HCT116 (cell line): ENCODE data around the gene KRTAP4-1. TPM values are rescaled to one million over a fixed set of nuclear protein-coding genes. Genes with fewer than 3 reads are reported as not detected.

Source experiments
- ATAC-seq: fragments of 200-7000 bp; cut with Tn5 transposase; 2 replicates; pipeline ENCODE4 v1.9.1; 2020; ENCODE audit warnings: mild to moderate bottlenecking, moderate library complexity
- BruUV-seq: library from RNA; stranded (reverse); fragments of 400-500 nt; replicated peaks from 2 replicates; lab custom pipeline; 2021; lab: Mats Ljungman, UMichigan
- CTCF ChIA-PET: fragments of 300-600 bp; sonication (Branson Sonifier 250); formaldehyde crosslinking; loops from one replicate; lab custom pipeline; 2021; ENCODE audit warnings: antibody characterized with exemption; lab: Charles Lee
- POLR2A ChIA-PET: fragments of 300-600, 350-600 bp; sonication (Branson Sonifier 250); formaldehyde crosslinking; loops from one replicate; lab custom pipeline; 2021; ENCODE audit warnings: antibody characterized with exemption; lab: Charles Lee
- RAD21 ChIA-PET, 2 experiments: fragments of 300-600 bp; sonication (Branson Sonifier 250); formaldehyde crosslinking; loops; one replicate each; lab custom pipeline; 2023; ENCODE audit warnings: low total read pairs in 2 of 2; ENCODE audit not compliant: uncharacterized antibody in 2 of 2, unreplicated experiment in 2 of 2, low non-redundant PET in 1 of 2; lab: Charles Lee
- DNase-seq: peaks from one replicate; pipeline ENCODE4 v3.0.0-alpha.2; 2010; ENCODE audit warnings: low read depth, low spot score
- H2AFZ ChIP-seq: fragments of 200-600 bp; shearing (Covaris generic), sonication (generic); 2 replicates; pipeline ENCODE4 v1.6.1; 2017; ENCODE audit warnings: low read depth, mixed run types, mixed read lengths, antibody characterized with exemption, low read length; ENCODE audit not compliant: poor library complexity, severe bottlenecking
- H3K27ac ChIP-seq: 2 replicates; pipeline ENCODE4 v1.5.1; 2012; ENCODE audit warnings: low read depth, low read length
- H3K27me3 ChIP-seq: fragments of 200-600 bp; sonication (generic); 2 replicates; pipeline ENCODE4 v1.6.1; 2016; ENCODE audit warnings: mixed run types, low read length, mixed read lengths; ENCODE audit not compliant: insufficient read depth
- H3K36me3 ChIP-seq, 2 experiments: fragments of 200-500 bp in 1 of 2; fragments of 200-600 bp in 1 of 2; sonication (Bioruptor generic) in 1 of 2; sonication (generic) in 1 of 2; 2 replicates each; pipeline versions ENCODE4 v1.5.1 to v1.6.1; 2014 to 2016; ENCODE audit warnings: low read length in 2 of 2, inconsistent platforms in 1 of 2, mixed read lengths in 1 of 2, mixed run types in 1 of 2; ENCODE audit not compliant: insufficient read depth in 2 of 2, control insufficient read depth in 1 of 2
- H3K4me1 ChIP-seq, 2 experiments: fragments of 200-600 bp in 1 of 2; sonication (generic) in 1 of 2; 2 replicates each; pipeline versions ENCODE4 v1.5.1 to v1.6.1; 2012 to 2017; ENCODE audit warnings: low read length in 2 of 2, inconsistent platforms in 1 of 2, mild to moderate bottlenecking in 1 of 2, mixed read lengths in 1 of 2, mixed run types in 1 of 2, moderate library complexity in 1 of 2; ENCODE audit not compliant: insufficient read depth in 2 of 2, control insufficient read depth in 1 of 2
- H3K4me2 ChIP-seq: fragments of 200-600 bp; sonication (generic); 2 replicates; pipeline ENCODE4 v1.6.1; 2017; ENCODE audit warnings: mixed run types, low read length, mixed read lengths
- H3K4me3 ChIP-seq, 2 experiments: fragments of 200-600 bp in 1 of 2; sonication (generic) in 1 of 2; replicated peaks in 1 of 2; 2 replicates each; pipeline ENCODE4 v1.5.1; 2011 to 2016; ENCODE audit warnings: low read length in 2 of 2, control low read depth in 1 of 2, low read depth in 1 of 2, mild to moderate bottlenecking in 1 of 2, mixed read lengths in 1 of 2, mixed run types in 1 of 2
- H3K79me2 ChIP-seq: fragments of 200-600 bp; sonication (generic); 2 replicates; pipeline ENCODE4 v1.6.1; 2017; ENCODE audit warnings: mild to moderate bottlenecking, mixed run types, low read length, moderate library complexity, mixed read lengths; ENCODE audit not compliant: insufficient read depth
- H3K9ac ChIP-seq: fragments of 200-600 bp; sonication (generic); 2 replicates; pipeline ENCODE4 v1.6.1; 2016; ENCODE audit warnings: low read length, mixed read lengths
- H3K9me2 ChIP-seq: fragments of 200-600 bp; sonication (generic), shearing (Covaris generic); 2 replicates; pipeline ENCODE4 v1.6.1; 2017; ENCODE audit warnings: mixed run types, mild to moderate bottlenecking, moderate library complexity; ENCODE audit not compliant: insufficient read depth
- H3K9me3 ChIP-seq, 2 experiments: fragments of 200-500 bp in 1 of 2; fragments of 200-600 bp in 1 of 2; sonication (Bioruptor generic) in 1 of 2; sonication (generic) in 1 of 2; 2 replicates each; pipeline ENCODE4 v1.6.1; 2014 to 2017; ENCODE audit warnings: low read length in 2 of 2, mixed read lengths in 2 of 2, inconsistent platforms in 1 of 2, low read depth in 1 of 2, mild to moderate bottlenecking in 1 of 2, mixed run types in 1 of 2, moderate library complexity in 1 of 2; ENCODE audit not compliant: control insufficient read depth in 1 of 2, insufficient read depth in 1 of 2
- H4K20me1 ChIP-seq: fragments of 200-600 bp; sonication (generic), shearing (Covaris generic); 2 replicates; pipeline ENCODE4 v1.6.1; 2017; ENCODE audit warnings: mixed run types, mild to moderate bottlenecking, moderate library complexity; ENCODE audit not compliant: insufficient read depth
- CEBPB ChIP-seq: IDR thresholded peaks from 2 replicates; pipeline ENCODE4 v1.6.1; 2012; ENCODE audit warnings: low read depth
- ELF1 ChIP-seq: IDR thresholded peaks from 2 replicates; pipeline ENCODE4 v1.6.1; 2012; ENCODE audit warnings: low read depth, borderline replicate concordance
- EZH2phosphoT487 ChIP-seq: fragments of 200-600 bp; IDR thresholded peaks from 2 replicates; pipeline ENCODE4 v1.6.1; 2018; ENCODE audit warnings: antibody characterized with exemption, borderline replicate concordance
- JUND ChIP-seq: IDR thresholded peaks from 2 replicates; pipeline ENCODE4 v1.6.1; 2012
- TCF7L2 ChIP-seq: IDR thresholded peaks from 2 replicates; pipeline ENCODE4 v1.7.0; 2011; ENCODE audit warnings: borderline replicate concordance, inconsistent platforms; ENCODE audit not compliant: insufficient read depth, insufficient read length; ENCODE audit errors: extremely low read depth
- ZFX ChIP-seq: fragments of 450-650 bp; IDR thresholded peaks from 2 replicates; pipeline ENCODE4 v1.6.1; 2017
- intact Hi-C: fragments of 100-400 bp; cut with micrococcal nuclease; formaldehyde crosslinking; loops from 2 replicates; pipeline ENCODE4 v1.10.0; 2022
- total RNA-seq: library from RNA; stranded (reverse); gene quantifications from one replicate; pipeline ENCODE4 v1.2.1, GENCODE V29; 2021; ENCODE audit not compliant: unreplicated experiment
- TF ChIP-seq, protein P1 (sequence below), 3 experiments: fragments of 200-600 bp in 1 of 3; sonication (generic) in 1 of 3; IDR thresholded peaks in 2 of 3; conservative IDR thresholded peaks in 1 of 3; 2 replicates each; pipeline ENCODE4 v1.5.1; 2012 to 2017; ENCODE audit warnings: low read depth in 2 of 3, low read length in 2 of 3, antibody characterized with exemption in 1 of 3, borderline replicate concordance in 1 of 3, control low read depth in 1 of 3, mild to moderate bottlenecking in 1 of 3, mixed read lengths in 1 of 3, mixed run types in 1 of 3, moderate library complexity in 1 of 3; ENCODE audit not compliant: insufficient read depth in 1 of 3
- TF ChIP-seq, protein P2 (sequence below): IDR thresholded peaks from 2 replicates; pipeline ENCODE4 v1.6.1; 2012; ENCODE audit warnings: low read depth
- TF ChIP-seq, protein P3 (sequence below): IDR thresholded peaks from 2 replicates; pipeline ENCODE4 v1.6.1; 2012

KRTAP4-1 gene
- total RNA-seq, 1 experiment from 2014 or later: not detected

GRCh38 chr17:41178843-41179616 lies 5.7 kb downstream of the KRTAP4-1 start:
- Histone ChIP-seq H3K9me2 (no peaks in the 10 kb centered on the region), H2AFZ (no peak overlapping the region), H3K27ac (no peak overlapping the region), H3K79me2 (no peaks in the 10 kb centered on the region), H3K9me3 (no peaks in the 10 kb centered on the region; a peak in 1 of 4 replicates), H3K4me1 (no peaks in the 10 kb centered on the region), H3K27me3 (no peaks in the 10 kb centered on the region), H3K9ac (no peak overlapping the region)
- ChIA-PET CTCF (no interaction called here), POLR2A (no interaction called here)
- no peak for DNase-seq
- no TSS peak for BruUV-seq
- TF ChIP-seq ELF1 (no peak), EZH2phosphoT487 (no peak), TCF7L2 (no peak), CEBPB (no peak), ZFX (no peak), JUND (no peak)
- TF ChIP-seq, protein P1, sequence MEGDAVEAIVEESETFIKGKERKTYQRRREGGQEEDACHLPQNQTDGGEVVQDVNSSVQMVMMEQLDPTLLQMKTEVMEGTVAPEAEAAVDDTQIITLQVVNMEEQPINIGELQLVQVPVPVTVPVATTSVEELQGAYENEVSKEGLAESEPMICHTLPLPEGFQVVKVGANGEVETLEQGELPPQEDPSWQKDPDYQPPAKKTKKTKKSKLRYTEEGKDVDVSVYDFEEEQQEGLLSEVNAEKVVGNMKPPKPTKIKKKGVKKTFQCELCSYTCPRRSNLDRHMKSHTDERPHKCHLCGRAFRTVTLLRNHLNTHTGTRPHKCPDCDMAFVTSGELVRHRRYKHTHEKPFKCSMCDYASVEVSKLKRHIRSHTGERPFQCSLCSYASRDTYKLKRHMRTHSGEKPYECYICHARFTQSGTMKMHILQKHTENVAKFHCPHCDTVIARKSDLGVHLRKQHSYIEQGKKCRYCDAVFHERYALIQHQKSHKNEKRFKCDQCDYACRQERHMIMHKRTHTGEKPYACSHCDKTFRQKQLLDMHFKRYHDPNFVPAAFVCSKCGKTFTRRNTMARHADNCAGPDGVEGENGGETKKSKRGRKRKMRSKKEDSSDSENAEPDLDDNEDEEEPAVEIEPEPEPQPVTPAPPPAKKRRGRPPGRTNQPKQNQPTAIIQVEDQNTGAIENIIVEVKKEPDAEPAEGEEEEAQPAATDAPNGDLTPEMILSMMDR (IDR thresholded peaks at IDR 0.05 in 2 of 3, conservative IDR thresholded peaks at IDR 0.05 in 1 of 3; ENCODE audit: borderline replicate concordance in 1 of 3, insufficient read depth in 1 of 3, low read depth in 2 of 3, low read length in 2 of 3): no peak
- TF ChIP-seq, protein P2, sequence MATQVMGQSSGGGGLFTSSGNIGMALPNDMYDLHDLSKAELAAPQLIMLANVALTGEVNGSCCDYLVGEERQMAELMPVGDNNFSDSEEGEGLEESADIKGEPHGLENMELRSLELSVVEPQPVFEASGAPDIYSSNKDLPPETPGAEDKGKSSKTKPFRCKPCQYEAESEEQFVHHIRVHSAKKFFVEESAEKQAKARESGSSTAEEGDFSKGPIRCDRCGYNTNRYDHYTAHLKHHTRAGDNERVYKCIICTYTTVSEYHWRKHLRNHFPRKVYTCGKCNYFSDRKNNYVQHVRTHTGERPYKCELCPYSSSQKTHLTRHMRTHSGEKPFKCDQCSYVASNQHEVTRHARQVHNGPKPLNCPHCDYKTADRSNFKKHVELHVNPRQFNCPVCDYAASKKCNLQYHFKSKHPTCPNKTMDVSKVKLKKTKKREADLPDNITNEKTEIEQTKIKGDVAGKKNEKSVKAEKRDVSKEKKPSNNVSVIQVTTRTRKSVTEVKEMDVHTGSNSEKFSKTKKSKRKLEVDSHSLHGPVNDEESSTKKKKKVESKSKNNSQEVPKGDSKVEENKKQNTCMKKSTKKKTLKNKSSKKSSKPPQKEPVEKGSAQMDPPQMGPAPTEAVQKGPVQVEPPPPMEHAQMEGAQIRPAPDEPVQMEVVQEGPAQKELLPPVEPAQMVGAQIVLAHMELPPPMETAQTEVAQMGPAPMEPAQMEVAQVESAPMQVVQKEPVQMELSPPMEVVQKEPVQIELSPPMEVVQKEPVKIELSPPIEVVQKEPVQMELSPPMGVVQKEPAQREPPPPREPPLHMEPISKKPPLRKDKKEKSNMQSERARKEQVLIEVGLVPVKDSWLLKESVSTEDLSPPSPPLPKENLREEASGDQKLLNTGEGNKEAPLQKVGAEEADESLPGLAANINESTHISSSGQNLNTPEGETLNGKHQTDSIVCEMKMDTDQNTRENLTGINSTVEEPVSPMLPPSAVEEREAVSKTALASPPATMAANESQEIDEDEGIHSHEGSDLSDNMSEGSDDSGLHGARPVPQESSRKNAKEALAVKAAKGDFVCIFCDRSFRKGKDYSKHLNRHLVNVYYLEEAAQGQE: no peak
- TF ChIP-seq, protein P3, sequence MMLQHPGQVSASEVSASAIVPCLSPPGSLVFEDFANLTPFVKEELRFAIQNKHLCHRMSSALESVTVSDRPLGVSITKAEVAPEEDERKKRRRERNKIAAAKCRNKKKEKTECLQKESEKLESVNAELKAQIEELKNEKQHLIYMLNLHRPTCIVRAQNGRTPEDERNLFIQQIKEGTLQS: no peak
- TF ChIP-seq, all 23 proteins: peak for 0
- no peaks in the 10 kb centered on the region for H3K36me3 ChIP-seq
- H3K4me2 ChIP-seq: no peak overlapping the region
- intact Hi-C loops: no loop called here
- H3K4me3 ChIP-seq: no peak overlapping the region
- RAD21 ChIA-PET: no interaction called here
- H4K20me1 ChIP-seq: no peaks in the 10 kb centered on the region
- no peak for ATAC-seq
